Left renal cortex interstitium (tissue), 4 donors: Measurements from ENCODE around the gene MRPL23. TPM values are rescaled to one million over a fixed set of nuclear protein-coding genes. Genes with fewer than 3 reads are reported as not detected.

Experiments used
- DNase-seq, 4 donors: peaks; one replicate each; pipeline ENCODE4 v3.0.0-alpha.2; 2013; ENCODE audit warnings: low read depth in 4 of 4, low spot score in 2 of 4, missing footprints in 1 of 4
- polyA plus RNA-seq, 4 donors: library from polyadenylated mRNA; unstranded; fragments of 120-200 nt; gene quantifications; one replicate each; pipeline ENCODE4 v1.2.1, GENCODE V29; 2013; ENCODE audit not compliant: insufficient read length in 4 of 4

MRPL23 gene
- polyA plus RNA-seq, 4 donors = 50.7 to 78.2 (median 66.8) TPM

DNA sequence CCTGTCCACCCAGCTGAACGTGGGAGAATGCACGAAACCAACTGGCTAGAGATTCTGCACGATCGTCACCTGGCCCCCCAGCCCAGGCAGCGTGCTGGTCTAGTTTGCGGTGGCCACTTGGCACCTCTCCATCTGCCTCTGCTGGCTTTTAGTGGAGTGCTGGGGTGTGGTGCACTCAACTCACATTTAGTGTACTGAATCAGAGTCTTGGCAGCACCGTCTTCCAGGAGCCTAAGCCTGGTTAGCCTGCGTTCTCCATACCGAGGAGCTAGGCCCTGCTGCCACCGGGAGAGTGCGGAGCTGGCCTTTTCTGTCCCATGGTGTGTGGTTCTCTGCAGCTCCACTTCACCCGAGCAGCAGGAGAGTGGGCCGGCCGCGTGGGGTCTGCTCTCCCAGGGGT, 2.8 kb downstream of the MRPL23 start:
- DNase-seq = no peak

DNA sequence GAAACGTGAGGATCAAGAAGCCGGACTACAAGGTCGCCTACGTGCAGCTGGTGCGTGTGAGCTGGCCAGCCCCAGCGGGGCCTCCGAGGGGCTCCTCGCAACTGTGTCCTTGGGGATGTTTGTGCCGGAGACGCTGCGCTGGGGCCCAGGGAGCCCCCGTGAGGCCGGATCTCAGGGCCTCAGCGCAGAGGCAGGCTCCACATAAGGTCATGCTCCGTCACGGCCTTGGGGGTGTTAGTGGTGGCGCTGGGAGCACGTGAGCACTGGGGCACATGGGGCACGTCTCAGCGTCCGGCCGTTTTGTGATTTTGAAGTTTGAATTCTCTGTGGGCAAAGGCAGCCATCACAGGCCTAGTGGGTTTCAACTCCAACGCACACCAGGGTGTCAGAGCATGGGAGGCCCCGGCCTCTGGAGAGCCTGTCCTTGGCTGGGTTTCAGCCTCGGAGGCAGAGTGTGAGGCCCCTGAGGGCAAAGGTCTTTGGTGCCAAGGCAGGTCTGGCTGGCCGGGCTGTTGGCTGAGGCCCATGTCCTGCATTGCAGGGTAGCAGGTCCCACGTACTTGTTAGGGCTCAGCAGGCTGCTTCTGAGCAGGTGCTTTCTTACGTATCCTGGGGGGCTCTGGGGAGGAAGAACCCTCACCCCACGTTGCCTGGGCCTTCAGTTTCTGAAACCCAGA, 5.8 kb downstream of the MRPL23 start:
- DNase-seq = no peak

DNA sequence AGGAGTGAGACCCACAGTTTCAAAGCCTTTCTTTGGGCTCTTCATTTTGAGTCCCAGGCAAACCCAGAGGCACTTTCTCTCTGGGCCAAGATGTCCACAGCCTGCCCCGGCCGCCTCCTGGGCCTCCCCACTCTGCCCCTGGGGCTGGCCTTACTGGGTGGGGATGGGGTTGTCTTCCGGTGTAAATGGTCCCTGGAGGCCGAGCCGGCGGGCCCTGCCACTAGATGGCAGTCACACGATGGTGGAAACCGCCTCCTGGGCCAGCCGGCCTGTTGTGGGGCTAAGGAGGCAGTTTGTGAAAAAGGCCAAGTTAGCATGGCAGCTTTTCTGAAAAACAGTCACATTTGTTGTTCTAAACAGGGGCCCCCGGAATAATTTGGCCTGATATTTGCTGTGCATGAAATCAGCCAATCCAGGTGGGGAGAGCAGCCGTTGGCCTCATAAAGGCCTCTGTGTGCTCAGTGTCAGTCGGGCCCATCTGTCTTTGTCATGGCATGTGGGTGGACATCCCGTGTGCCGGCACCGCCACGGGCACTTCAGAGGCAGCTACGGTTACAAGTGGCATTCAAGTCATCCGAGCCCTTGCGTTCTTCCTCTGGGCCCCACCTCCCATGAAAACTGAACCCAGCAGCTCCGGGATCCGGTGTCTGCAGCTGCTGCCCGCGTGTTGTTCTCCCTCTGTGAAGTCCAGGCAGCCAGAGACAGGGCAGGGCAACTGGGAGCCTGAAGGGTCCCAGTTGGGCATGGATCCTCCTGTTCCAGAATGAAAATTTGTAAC, 6.5 kb downstream of the MRPL23 start:
- no peak for DNase-seq

DNA sequence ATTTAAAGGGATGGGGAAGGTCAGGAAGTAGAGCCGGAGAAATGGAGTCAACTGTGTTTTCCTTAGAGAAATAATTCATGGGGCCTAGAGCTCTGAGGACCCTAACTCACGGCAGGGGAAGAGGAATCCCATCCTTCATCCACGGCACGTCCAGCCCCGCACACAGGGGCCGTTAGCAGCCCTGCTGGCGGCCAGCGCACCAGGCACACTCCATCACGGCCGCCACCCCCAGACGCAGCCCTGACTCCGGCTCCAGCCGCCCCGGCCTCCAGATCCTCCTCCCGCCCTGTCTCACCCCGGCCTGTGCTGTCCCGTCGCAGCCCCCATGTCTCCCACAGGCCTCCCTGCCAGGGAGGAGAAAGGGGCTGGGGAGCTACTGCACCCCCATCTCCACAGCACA, 11.2 kb downstream of the MRPL23 start:
- no peak for DNase-seq

DNA sequence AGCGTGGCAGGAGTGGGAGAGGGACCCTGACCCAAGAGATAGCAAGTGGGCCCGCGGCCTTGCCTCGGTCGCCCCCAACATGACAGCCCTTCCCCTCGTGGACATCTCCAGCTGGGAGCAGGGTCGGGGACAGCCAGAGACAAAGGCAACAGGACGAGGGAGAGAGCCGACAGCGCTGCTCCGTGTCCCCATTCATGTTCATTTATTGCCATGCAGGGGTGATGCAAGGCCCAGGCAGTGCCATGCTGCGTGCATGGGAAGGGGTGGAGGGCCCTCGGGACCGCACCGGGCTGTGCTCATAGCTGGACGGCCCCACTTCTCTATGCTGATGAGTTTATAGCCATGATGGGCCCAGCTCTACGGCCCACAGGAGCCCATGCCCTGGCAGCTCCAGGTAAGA, 12.7 kb downstream of the MRPL23 start:
- DNase-seq = no peak

DNA sequence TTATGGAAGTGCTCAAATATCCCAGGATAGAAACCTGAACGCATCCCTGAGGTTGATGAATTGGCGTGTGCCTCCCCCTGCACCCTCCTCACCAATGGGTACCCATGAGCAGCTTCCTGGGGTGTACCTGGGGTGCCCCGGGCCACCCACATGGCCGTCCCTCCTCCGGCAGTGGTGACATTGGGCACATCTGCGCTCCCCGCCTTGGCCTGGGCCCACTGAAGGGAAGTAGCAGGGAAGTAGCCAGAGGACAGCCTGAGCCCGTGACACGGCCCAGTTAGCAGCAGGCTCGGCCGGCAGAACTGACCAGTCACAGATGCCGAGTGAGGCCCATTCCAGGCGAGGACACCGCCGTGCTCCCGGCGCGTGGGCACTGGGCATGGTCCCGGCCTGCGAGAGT, 16.7 kb downstream of the MRPL23 start:
- no peak for DNase-seq

DNA sequence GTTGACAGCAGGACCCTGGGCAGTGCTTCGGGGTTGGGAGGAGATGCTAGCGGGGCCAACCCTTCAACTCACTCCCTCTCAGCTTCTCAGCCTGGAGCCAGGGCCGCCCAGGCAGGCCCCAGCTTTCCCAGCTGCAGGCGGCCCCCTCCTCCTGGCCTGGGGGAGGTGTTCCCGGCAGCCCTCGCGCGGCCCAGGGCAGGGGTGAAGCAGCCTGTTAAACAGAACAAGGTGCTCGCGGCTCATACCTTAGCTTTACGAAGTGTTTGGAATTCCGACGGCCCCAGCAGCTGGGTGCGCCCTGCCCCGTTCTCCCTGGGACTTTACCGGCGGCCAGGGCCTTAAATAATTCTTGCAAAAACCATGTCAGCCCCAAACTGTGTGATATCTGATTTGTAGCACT, 17.2 kb downstream of the MRPL23 start:
- DNase-seq = no peak

DNA sequence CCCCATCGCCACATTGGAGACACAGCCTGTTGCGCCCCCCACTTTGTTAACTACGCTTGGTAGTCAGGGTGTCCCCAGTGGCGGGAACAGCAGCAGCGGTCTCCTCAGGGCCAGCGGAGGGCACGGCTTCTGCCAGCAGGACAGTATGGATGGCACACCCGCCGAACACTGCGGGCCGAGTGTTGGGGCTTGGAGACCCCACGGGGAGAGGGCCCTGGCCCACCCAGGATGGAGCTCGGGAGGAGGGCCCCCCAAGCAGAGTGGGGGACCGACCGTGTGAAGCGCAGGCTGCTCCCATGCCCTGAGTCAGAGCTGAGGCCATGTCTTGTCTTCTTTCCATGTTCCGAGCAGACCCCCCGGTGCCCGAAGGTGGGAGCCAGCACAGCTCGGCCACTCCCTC, 17.8 kb downstream of the MRPL23 start:
- DNase-seq = no peak

DNA sequence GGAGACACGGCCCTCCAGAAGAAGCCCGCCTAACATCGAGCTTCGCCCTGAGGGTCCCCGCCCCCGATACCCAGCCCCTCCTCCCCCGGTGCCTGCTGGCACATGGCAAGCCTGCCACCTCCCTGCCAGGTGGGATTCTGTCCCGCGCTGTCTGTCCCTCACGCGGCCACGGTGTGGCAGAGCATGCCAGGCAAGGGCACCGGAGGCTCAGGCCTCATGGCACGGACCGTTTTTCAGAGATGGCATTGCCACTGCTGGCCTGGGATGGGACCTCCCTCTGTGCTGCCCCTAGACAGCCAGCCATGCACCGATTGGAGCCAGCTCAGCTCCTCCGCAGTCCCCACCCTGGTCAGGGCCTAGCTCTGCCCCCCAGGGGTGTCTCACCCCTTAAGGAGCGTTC, 19.4 kb downstream of the MRPL23 start:
- DNase-seq = no peak

DNA sequence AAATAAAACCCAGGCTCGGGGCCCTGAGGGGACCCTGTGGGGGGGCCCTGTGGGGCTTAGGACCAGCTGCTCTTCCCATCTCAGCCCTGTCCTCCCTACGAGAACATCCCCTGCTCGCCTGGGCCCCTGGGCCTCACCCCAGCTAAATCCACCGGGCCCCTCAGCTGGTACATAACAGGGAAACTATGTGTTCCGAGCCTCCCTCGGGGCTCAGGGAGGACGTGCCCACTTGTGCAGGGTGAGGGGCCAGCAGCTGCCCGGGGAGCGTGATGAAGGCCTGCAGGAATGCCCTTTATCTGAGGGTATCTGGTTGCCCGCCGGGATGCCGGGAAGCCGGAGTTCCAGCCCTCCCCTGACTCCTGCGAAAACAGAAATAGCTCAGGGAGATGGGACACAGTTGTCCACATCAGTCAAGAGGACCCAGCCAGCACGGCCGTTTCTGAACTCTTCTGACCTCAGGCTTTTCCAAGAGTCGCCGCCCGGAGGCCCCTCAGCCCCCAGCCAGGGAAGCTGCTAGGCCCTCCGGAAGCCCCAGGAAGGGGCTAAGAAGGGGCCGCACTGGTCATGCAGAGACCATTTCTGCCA, 20.6 kb downstream of the MRPL23 start:
- DNase-seq = no peak

DNA sequence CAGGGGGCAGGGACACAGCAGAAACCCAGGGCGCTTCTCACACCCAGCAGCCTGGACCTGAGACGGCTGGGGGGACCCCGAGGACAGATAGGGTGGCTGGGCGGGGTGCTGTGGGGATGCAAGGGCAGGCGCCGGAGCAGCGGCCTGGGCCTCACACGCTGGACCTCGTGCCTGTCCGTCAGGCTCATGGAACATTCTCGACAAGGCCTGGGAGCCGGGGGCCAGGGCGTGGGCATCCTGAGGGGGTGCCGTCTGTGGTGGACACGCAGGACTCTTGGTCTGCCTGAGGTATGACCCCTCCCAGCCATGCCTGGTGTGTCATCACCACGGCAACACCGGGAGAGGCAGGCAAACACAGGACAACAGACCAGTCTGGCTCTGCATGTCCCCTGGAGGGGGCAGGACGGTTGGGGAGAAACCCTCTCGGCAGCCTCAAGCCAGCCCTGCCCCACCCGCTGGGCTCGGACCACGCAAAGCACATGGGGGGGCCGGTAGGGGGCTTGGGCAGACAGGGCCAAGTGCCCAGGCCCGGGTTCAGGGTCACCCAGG, 21.4 kb downstream of the MRPL23 start:
- DNase-seq = no peak

DNA sequence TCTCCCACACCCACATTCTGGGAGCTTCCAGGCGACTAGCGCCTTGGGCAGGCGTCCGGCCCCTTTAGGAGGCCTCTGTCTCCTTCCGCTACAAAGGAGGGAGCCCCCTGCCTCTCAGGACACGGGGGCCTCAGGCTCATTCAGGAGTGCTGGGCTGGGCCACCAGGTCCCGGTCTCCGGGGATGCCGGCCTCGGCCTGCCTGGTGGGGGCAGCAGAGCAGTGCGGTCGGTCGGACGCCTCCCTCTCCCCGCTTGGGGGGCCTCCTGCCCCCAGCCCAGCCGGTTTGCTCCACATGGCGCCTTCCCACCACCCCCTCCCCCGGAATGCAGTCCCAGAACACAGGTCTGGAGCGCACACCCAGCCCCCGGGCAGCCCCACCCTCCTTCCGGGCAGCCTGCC, 21.9 kb downstream of the MRPL23 start:
- no peak for DNase-seq

DNA sequence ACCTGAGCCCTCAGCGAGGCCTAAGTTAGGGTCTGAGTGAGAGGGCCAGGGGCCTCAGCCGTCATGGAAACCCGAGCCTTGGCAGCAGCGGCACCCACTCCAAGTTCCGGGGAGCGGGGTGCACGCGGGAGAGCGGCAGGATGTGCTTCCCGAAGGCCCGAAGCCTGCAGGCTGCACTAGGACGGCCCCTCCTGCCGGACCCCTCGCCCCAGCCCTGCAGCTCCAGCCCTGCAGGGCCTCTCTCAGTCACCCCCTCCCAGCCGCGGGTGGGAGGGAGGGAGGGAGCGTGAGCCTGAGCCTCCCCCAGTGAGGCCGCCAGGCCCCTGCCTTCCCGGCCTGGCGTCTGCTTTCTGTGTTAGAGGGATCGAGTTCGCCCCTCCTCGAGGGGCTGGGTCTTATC, 22.6 kb downstream of the MRPL23 start:
- DNase-seq = no peak

DNA sequence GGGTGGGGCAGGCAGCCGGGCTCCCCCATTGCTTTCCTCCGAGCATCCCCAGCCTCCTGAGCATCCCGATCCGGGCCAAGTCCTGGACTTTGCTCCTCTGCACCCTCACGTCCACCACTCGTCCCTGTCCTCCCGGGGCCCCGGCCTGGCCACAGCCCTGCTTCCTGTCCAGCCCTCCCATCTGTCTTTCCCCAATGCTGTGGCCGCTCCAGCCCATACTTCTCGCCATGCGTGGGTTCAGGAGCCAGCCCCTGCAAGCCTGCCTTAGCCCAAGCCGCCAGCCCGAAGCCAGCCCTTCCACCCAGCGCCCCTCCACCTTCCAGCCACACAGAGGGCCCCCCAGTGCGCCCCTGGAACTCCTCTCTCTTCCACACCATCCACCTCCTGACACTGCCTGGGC, 23.8 kb downstream of the MRPL23 start:
- no peak for DNase-seq

DNA sequence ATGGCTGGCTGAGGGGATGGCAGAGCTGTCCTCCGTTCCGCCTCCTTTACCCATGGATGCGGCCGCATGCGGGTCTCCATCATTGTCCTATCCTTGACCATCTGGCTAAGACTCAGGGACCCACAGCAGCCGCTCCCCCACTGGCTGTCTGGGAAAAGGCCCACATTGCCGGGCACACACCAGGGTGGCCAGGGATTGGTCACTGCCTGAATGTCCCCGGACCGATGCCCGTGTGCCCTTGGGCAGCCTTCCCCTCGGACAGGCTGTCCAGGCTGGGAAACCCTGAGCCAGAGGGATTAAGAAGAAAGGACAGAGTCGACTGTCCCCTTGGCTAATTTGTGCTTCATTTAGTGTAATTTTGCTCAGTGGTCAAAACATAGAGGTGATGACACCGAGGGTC, 28.1 kb downstream of the MRPL23 start:
- no peak for DNase-seq

DNA sequence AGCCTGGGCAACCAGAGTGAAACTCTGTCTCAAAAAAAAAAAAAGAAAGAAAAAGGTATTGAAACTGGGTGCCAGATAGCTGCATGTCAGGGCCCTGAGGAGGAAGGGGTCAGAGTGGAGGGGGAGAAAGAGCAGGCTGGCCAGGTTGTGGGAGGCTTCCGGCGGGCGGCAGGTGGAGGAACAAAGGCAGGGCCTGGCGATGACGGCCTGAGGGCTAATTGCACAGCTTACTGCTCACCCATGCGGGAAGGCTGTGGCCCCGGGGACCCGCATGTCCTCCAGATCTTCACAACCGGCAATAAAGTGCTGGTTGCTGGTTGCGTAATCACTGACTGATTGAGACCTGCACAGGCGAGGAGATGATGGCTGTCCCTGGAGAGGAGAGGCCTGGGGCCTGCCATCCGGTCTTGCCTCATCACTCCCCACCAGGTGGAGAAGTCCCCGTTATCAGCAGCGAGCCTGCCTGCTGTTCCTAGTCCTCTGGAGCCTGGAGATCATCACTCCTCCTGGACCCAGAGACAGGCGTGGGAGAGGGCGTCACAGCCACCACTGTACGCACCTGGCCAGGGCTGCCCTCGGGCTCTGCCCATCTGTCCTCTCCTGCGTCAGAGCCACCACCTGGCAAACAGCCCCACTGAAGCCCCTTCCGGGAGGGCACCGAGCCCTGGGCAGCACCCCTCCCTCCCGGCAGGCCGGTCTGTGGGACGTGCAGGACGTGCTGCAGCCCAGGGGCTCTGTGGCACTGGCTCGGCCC, 31.8 kb downstream of the MRPL23 start:
- DNase-seq = no peak

DNA sequence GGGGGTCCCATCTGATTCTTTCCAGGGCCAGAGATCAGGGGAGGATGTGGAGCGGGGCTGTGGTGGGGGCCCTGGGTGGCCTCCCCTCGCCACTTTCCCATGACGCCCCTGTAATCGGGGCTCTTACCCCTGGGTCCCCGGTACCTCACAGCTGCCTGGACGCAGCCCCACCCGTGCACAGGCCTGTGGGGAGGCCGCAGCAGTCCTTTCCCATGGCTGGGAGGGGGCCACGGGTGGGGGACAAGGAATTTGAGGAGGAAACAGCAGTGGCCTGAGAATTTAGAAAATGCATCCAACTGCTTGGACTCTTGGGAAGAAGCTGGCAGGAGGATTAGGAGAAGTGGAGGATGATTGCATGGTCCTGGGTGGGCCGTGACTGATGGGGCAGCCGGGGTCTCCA, 32.5 kb downstream of the MRPL23 start:
- DNase-seq = no peak

DNA sequence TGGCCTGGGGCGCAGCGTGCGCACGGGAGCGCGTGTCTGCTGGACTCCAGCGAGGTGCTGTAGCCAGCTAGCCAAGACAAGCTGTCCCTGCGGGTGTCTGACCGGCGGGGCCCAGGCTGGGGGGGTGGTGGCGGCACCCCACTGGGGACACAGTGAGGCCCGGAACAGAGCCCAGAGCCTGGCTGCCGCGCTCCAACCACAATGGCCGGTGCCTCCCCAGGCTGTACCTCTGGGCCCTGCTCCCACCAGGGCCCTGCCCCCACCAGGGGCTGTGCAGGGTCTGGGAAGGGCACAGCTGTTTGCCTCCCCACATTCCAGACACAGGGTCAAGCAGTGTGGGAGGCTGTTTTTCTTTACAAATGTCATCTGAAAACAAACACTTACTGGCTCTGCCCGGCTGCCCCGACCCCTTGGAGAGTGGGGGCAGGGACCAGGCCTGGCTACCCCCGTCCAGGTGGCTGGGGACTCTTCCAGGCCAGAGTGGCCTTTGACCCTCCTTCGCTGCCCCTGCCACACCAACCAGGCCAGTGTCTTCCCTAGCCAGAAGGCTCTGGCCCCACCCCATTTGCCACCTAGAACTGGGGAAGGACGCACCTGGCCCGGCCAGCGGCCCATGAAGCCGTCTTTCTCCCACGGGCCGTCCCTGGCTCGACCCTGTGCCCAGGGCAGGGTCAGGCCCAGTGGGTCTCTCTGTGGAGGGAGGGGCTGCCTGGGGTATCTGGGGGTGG, 35.9 kb downstream of the MRPL23 start:
- DNase-seq = no peak

DNA sequence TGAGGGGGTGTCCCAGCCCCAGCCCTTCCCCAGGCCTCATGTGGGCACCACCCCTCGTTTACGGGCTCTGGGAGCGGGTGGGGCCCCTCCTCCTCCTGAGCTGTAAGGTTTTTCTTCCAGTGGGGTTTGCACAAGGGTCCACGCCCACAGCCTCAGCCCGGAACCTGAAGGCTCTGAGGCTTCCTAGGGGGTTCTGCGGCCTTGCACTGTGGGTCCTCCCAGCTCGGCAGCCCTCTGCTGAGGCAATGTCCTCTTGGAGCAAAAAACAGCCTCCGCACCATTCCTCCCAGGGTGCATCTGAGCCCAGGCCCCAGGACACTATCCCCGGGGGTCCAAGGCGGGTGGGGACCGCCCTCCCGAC, 36.4 kb downstream of the MRPL23 start:
- DNase-seq = no peak

DNA sequence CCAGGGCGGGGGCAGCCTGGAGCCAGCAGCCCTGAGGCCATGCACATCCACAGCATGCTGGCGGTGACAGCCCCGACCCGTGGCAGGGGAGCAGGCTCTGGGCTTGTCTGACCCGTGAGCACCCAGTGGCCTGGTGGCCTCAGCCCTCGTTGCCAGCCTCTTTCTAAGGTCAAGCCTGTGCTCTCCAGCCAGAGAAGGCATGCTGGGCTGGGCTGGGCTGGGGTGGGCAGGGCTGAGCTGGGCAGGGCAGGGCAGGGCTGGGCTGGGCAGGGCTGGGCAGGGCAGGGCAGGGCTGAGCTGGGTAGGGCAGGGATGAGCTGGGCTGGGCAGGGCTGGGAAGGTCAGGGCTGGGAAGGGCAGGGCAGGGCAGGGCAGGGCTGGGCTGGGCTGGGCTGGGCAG, 39.9 kb downstream of the MRPL23 start:
- no peak for DNase-seq

DNA sequence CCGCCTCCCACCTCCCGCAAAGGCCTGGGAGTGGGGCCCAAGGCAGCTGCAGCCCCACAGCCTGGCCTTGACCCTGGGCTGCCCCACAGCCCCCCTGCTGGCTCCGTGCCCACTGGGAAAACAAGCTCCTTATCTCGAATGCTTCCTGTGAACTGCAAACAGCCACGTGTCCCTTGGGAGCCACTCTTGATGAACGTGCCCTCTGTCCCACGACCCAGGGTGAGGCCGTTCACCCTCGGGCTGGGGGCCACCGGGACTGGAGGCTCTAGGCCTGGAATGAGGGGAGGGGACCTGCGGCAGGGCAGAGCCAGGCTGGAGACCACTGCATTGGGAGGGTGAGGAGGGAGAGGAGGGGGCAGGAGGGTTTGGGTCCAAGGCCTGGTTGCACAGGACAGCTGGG, 41.0 kb downstream of the MRPL23 start:
- DNase-seq = no peak
